ENCODE measurements around the gene SLC25A43.
"Not testable (repeated sequence)": the region's sequence is repeated elsewhere in the genome, so short reads cannot be mapped to it uniquely, and the experiment has no call there.

Gene SLC25A43

DNA sequence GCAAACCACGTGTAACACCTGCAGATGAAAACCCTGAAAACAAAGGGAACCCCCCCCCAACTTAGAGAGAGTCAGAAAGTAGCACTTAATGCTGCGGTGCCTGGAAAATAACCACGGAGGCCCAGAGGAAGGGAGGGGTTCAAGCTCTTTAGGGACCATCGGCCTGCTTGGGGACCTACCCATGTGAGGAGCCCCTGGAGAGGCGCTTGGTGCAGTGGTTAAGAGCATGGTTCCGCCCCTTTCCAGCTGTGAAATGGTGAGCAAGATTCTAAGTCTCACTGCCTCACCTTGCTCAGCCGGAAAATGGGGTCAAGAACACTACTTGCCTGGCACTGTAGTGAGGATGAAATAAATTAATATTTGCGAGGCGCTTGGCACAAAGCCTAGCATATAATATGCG lies 82.9 kb downstream of the SLC25A43 start:
- TF ChIP-seq, protein P1, sequence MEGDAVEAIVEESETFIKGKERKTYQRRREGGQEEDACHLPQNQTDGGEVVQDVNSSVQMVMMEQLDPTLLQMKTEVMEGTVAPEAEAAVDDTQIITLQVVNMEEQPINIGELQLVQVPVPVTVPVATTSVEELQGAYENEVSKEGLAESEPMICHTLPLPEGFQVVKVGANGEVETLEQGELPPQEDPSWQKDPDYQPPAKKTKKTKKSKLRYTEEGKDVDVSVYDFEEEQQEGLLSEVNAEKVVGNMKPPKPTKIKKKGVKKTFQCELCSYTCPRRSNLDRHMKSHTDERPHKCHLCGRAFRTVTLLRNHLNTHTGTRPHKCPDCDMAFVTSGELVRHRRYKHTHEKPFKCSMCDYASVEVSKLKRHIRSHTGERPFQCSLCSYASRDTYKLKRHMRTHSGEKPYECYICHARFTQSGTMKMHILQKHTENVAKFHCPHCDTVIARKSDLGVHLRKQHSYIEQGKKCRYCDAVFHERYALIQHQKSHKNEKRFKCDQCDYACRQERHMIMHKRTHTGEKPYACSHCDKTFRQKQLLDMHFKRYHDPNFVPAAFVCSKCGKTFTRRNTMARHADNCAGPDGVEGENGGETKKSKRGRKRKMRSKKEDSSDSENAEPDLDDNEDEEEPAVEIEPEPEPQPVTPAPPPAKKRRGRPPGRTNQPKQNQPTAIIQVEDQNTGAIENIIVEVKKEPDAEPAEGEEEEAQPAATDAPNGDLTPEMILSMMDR (conservative IDR thresholded peaks at IDR 0.05; ENCODE audit: low read length): no peak
- TF ChIP-seq EZH2phosphoT487 (IDR thresholded peaks at IDR 0.05; ENCODE audit: borderline replicate concordance): no peak
- Histone ChIP-seq H3F3A (ENCODE audit: low read depth) (no peaks in the 10 kb centered on the region), H2AFZ (ENCODE audit: low read length) (no peak overlapping the region), H3K4me1 (ENCODE audit: insufficient read depth, low read length, poor library complexity, severe bottlenecking) (no peaks in the 10 kb centered on the region), H3K79me2 (ENCODE audit: insufficient read depth, low read length) (no peaks in the 10 kb centered on the region), H4K20me1 (ENCODE audit: insufficient read depth, low read length, poor library complexity, severe bottlenecking) (no peaks in the 10 kb centered on the region), H3K36me3 (ENCODE audit: insufficient read depth, low read length) (no peaks in the 10 kb centered on the region), H3K9me3 (ENCODE audit: insufficient read depth, low read depth, low read length) (no peaks in the 10 kb centered on the region), H3K9me2 (replicated peaks; ENCODE audit: low read depth, low read length) (no peaks in the 10 kb centered on the region), H3K27me3 (ENCODE audit: insufficient read depth, low read length, poor library complexity, severe bottlenecking) (no peaks in the 10 kb centered on the region), H3K4me2 (ENCODE audit: low read depth, low read length, poor library complexity, severe bottlenecking) (no peak overlapping the region), H3K4me3 (ENCODE audit: low read length, poor library complexity, severe bottlenecking) (no peak overlapping the region), H3K9ac (ENCODE audit: low read depth, low read length, poor library complexity, severe bottlenecking) (no peak overlapping the region)

DNA sequence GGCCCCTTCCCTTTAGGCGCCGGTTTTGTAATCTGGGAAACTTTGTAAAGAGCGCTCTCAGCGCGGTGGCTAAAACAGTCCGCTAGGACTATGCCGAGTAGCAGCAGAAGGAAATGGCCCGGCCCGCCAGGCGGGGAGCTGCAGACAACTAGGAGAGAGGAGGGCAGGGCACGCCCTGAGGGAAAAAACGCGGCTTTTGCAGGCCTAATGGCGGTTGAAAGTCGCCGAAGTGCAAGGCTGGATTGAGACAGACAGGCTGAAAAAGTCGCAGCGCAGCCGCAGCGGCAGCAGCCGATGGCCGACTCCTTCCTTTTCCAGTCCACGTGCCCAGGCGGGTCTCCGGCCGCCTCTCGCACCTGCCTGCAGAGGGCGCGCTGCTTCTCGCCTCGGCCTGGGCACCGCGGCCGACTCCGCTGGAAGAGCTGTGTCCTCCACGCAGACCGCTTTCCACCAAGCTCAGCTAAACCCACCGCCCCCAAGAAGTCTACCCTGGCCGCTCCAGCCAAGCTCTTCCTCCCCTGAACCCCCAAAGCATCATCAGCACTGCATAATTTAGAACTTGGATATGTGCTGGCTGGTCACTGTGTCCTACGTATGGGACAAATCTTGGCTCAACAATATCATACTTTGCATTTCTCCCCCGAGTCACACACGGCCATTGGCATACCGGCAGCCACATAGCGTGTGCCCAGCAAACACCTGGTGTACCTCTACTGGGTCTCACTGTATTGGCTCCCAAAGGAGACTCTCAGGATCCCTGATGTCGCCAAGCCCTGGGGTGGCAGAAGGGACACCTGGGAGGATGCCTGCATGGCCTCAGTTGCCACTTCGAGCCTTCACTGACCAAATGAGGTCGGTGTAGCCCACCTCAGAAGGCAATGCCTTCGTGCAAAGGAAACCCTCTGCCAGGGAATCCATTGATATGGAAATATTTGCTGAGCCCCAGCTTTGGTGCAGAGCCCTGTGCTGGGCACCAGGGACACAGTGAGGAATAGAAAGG lies 83.6 kb downstream of the SLC25A43 start:
- Histone ChIP-seq H3K9me3 (ENCODE audit: insufficient read depth, low read depth, low read length) (no peaks in the 10 kb centered on the region), H3K79me2 (ENCODE audit: insufficient read depth, low read length) (no peaks in the 10 kb centered on the region), H2AFZ (ENCODE audit: low read length) (no peak overlapping the region), H3K4me2 (ENCODE audit: low read depth, low read length, poor library complexity, severe bottlenecking) (no peak overlapping the region), H4K20me1 (ENCODE audit: insufficient read depth, low read length, poor library complexity, severe bottlenecking) (no peaks in the 10 kb centered on the region), H3F3A (ENCODE audit: low read depth) (no peaks in the 10 kb centered on the region), H3K4me3 (ENCODE audit: low read length, poor library complexity, severe bottlenecking) (no peak overlapping the region), H3K4me1 (ENCODE audit: insufficient read depth, low read length, poor library complexity, severe bottlenecking) (no peaks in the 10 kb centered on the region), H3K9me2 (replicated peaks; ENCODE audit: low read depth, low read length) (no peaks in the 10 kb centered on the region), H3K9ac (ENCODE audit: low read depth, low read length, poor library complexity, severe bottlenecking) (no peak overlapping the region), H3K27me3 (ENCODE audit: insufficient read depth, low read length, poor library complexity, severe bottlenecking) (no peaks in the 10 kb centered on the region), H3K36me3 (ENCODE audit: insufficient read depth, low read length) (no peaks in the 10 kb centered on the region)
- TF ChIP-seq, protein P1 (conservative IDR thresholded peaks at IDR 0.05; ENCODE audit: low read length): no peak; the same call in 1 of the 2 replicates

DNA sequence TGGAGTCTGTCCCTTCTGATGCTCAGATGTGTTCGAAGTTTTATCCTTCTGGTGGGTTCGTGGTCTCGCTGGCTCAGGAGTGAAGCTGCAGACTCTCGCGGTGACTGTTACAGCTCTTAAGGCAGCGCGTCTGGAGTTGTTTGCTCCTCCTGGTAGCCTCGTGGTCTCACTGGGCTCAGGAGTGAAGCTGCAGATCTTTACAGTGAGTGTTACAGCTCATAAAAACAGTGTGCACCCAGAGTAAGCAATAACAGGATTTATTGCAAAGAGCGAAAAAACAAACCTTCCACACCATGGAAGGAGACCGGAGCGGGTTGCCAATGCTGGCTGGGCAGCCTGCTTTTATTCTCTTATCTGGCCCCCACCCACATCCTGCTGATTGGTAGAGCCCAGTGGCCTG lies 87.6 kb downstream of the SLC25A43 start:
- H3K4me3 ChIP-seq (ENCODE audit: low read length, poor library complexity, severe bottlenecking): no peak overlapping the region
- H3K9me3 ChIP-seq (ENCODE audit: insufficient read depth, low read depth, low read length): no peaks in the 10 kb centered on the region
- H3K9me2 ChIP-seq (replicated peaks; ENCODE audit: low read depth, low read length): no peaks in the 10 kb centered on the region
- TF ChIP-seq, protein P1 (conservative IDR thresholded peaks at IDR 0.05; ENCODE audit: low read length): no peak
- no peak for TF ChIP-seq EZH2phosphoT487 (IDR thresholded peaks at IDR 0.05; ENCODE audit: borderline replicate concordance)
- H3F3A ChIP-seq (ENCODE audit: low read depth): no peaks in the 10 kb centered on the region
- H3K36me3 ChIP-seq (ENCODE audit: insufficient read depth, low read length): no peaks in the 10 kb centered on the region
- no peak overlapping the region for H3K9ac ChIP-seq (ENCODE audit: low read depth, low read length, poor library complexity, severe bottlenecking)
- H3K4me2 ChIP-seq (ENCODE audit: low read depth, low read length, poor library complexity, severe bottlenecking): no peak overlapping the region
- H3K4me1 ChIP-seq (ENCODE audit: insufficient read depth, low read length, poor library complexity, severe bottlenecking): no peaks in the 10 kb centered on the region
- H3K27me3 ChIP-seq (ENCODE audit: insufficient read depth, low read length, poor library complexity, severe bottlenecking): no peaks in the 10 kb centered on the region
- no peaks in the 10 kb centered on the region for H4K20me1 ChIP-seq (ENCODE audit: insufficient read depth, low read length, poor library complexity, severe bottlenecking)
- H2AFZ ChIP-seq (ENCODE audit: low read length): no peak overlapping the region
- no peaks in the 10 kb centered on the region for H3K79me2 ChIP-seq (ENCODE audit: insufficient read depth, low read length)

DNA sequence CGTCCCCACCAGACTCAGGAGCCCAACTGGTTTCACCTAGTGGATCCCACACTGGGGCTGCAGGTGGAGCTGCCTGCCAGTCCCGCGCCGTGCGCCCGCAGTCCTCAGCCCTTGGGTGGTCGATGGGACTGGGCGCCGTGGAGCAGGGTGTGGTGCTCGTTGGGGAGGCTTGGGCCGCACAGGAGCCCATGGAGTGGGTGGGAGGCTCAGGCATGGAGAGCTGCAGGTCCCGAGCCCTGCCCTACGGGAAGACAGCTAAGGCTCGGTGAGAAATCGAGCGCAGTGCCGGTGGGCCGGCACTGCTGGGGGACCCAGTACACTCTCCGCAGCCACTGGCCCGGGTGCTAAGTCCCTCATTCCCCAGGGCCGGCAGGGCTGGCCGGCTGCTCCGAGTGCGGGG lies 88.6 kb downstream of the SLC25A43 start:
- not testable (repeated sequence) for H3K27me3 ChIP-seq (ENCODE audit: insufficient read depth, low read length, poor library complexity, severe bottlenecking); H3K79me2 ChIP-seq (ENCODE audit: insufficient read depth, low read length)

More for the DNA sequence above, 88.6 kb downstream of the SLC25A43 start:
- H3K4me1 ChIP-seq (ENCODE audit: insufficient read depth, low read length, poor library complexity, severe bottlenecking); H3K9me3 ChIP-seq (ENCODE audit: insufficient read depth, low read depth, low read length); H3K4me2 ChIP-seq (ENCODE audit: low read depth, low read length, poor library complexity, severe bottlenecking); H3K9me2 ChIP-seq (replicated peaks; ENCODE audit: low read depth, low read length); H3K36me3 ChIP-seq (ENCODE audit: insufficient read depth, low read length); H3K9ac ChIP-seq (ENCODE audit: low read depth, low read length, poor library complexity, severe bottlenecking); H2AFZ ChIP-seq (ENCODE audit: low read length); H4K20me1 ChIP-seq (ENCODE audit: insufficient read depth, low read length, poor library complexity, severe bottlenecking); H3F3A ChIP-seq (ENCODE audit: low read depth); H3K4me3 ChIP-seq (ENCODE audit: low read length, poor library complexity, severe bottlenecking): not testable (repeated sequence)
